SK-N-DZ (cell line): ENCODE results near the gene MALRD1.
"Not testable (repeated sequence)": the region's sequence is repeated elsewhere in the genome, so short reads cannot be mapped to it uniquely, and the experiment has no call there.

Experiments used
- DNase-seq: peaks from one replicate; pipeline ENCODE4 v3.0.0-alpha.2; 2015; ENCODE audit warnings: low spot score
- small RNA-seq, 2 experiments: library from RNA; depleted of rRNA; stranded (forward); fragments of <200 nt; gene quantifications; one replicate each; pipeline ENCODE3, GENCODE V24; 2014

Gene MALRD1

GRCh38 chr10:19769826-19770225 lies 721.2 kb downstream of the MALRD1 start:
- not testable (repeated sequence) for DNase-seq

GRCh38 chr10:19772972-19773371 lies 724.4 kb downstream of the MALRD1 start:
- DNase-seq: no peak

GRCh38 chr10:19775296-19775695 lies 726.7 kb downstream of the MALRD1 start:
- no peak for DNase-seq

GRCh38 chr10:19777806-19778205 lies 729.2 kb downstream of the MALRD1 start:
- DNase-seq: no peak

GRCh38 chr10:19778996-19779395 lies 730.4 kb downstream of the MALRD1 start:
- no peak for DNase-seq

- no peak for DNase-seq
Measured at GRCh38 chr10:19782430-19783089, 734.0 kb downstream of the MALRD1 start.

GRCh38 chr10:19783721-19784120 lies 735.1 kb downstream of the MALRD1 start:
- DNase-seq: no peak

Small RNAs within 50 kb of the gene (small RNA-seq; reads per million reads assigned to genes)
- gene AL354695.1 (0 reads per million in 2 experiments), gene HMGN1P20 (0 reads per million in 2 experiments), gene RF00012 (0.10 to 0.84 reads per million in 2 experiments), gene RNA5SP303 (26.3 to 58.1 reads per million in 2 experiments)
